ENCODE measurements around the gene PDE1C.

DNA sequence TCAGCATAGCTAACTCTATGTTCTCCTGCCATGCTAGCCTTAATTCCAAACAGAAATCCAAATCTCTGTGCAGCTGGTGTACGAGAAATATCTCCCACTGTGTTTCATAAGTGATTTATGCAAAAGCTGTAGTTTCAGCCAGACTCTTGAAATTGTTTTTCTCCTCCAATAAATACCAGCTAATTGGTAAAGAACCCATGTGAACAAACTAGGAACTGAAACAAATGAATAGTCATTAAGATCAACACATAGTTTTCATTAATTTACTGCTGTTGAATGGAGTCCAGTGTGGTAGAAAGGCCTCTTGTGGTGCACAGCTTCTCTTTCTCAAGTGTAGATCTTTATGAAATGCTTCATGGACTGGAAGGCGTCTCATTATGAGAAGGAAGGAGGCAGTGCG, 364.8 kb downstream of the PDE1C start:
- TF ChIP-seq CTCF (conservative IDR thresholded peaks at IDR 0.05; ENCODE audit: low read length) (no peak), EZH2phosphoT487 (IDR thresholded peaks at IDR 0.05; ENCODE audit: borderline replicate concordance) (no peak)
